HG03442 (cell line): Measurements from ENCODE around the gene RCN2.

Experiments used
- ATAC-seq: cut with Tn5 transposase; IDR thresholded peaks from one replicate; pipeline ENCODE4 v1.9.1; 2021; ENCODE audit warnings: mild to moderate bottlenecking, moderate library complexity; ENCODE audit not compliant: unreplicated experiment

The RCN2 gene

DNA sequence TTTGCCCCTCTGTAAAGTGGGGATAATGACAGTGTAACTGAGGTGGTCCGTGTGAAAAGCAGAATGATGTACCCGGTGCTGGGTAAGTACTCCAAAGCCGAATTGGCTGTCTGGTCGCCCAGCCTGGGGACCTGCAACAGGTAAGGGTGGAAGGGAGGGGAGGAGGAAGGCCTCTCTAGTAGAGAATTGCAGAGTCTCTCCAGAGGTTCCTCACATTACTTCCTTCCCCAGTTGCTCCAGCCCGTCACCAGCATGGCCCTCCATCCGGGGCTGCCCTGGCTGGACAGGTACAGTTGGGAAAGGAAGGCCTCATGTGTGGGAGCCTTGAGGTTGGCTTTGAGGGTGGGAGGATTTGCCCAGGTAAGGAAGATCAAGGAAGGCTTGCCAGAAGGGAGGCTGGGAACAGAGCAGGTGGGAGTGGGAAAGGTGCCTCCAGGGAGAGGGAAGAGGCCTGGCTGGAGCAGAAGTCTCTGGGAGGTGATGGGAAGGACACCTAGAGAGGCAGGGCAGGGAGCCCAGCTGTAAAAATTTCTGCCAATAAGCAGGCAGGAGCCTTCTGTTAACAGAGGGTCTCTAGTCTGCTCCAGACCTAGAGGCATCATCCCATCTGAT, 61.7 kb downstream of the RCN2 start:
- no peak for ATAC-seq

DNA sequence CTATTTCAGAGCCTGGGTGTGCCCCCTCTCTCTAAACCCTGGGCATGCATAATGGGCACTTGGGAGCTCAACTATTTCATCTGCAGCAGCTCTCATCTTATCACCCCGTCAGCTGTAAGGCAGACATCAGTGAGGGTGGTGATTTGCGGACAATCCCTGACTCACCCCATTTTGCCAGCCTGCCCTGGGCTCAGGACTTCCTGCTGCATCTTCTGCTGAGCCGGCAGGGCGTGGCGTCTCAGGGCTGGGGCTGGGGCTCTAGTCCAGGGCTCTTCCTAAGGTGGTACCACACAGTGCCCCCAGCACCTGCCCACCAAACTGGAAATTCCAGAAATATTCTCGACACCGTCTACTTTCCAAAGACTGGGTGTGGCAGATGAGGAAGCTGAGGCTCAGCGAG, 62.5 kb downstream of the RCN2 start:
- ATAC-seq = no peak

DNA sequence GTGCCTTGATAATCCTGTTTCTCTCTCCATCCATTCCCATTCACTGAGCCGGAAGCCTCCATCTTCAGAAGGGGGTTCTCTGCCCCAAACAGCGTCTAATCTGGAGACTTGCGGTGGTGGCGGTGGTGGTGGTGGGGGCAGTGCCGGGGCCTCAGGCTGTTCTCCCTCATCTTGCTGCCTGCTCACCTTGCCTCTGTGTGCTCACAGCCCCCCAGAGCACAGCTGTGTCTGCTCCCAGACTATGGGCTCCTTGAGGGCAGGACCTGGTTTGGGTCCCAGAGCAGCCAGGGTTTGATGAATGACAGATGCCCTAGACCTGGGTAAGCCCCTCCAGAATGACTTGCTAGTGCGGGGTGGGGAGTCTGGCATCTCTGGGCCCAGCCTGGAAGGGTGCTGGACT, 62.9 kb downstream of the RCN2 start:
- no peak for ATAC-seq

GRCh38 chr15:76994971-76995945, 63.7 kb downstream of the RCN2 start, which contains the start of gene PSTPIP1:
Gene PSTPIP1, plus strand, starts transcription at chr15:76995126. Its CDS starts 448 bp downstream, at chr15:76995574.
- peak; percentile 47 for ATAC-seq

GRCh38 chr15:76996076-76996525, 64.6 kb downstream of the RCN2 start:
- ATAC-seq = no peak

GRCh38 chr15:76996526-76997401, 65.2 kb downstream of the RCN2 start:
- no peak for ATAC-seq

- no peak for ATAC-seq
Measured at GRCh38 chr15:76998663-76999285, 67.2 kb downstream of the RCN2 start.

GRCh38 chr15:76999996-77000395, 68.4 kb downstream of the RCN2 start:
- no peak for ATAC-seq

DNA sequence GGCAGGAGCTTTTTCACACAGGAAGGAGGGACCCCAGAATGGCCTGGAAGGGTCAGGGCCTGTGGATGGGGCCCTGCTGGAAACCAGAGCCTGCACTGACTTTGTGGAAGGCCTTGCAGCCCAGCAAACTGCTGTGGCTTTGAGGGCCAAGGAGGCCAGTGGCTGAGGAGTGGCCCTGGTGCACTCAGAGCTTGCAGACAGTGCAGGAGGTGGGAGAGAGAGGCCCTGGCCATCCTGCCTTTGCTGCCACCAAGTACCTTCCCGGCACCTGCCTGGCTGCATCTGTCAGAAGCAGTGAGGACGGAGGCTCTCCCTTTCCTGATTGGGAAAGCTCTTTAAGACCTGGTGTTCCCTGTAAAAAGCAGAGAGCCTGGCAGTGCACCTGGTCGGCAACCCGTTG, 69.8 kb downstream of the RCN2 start:
- ATAC-seq = no peak

DNA sequence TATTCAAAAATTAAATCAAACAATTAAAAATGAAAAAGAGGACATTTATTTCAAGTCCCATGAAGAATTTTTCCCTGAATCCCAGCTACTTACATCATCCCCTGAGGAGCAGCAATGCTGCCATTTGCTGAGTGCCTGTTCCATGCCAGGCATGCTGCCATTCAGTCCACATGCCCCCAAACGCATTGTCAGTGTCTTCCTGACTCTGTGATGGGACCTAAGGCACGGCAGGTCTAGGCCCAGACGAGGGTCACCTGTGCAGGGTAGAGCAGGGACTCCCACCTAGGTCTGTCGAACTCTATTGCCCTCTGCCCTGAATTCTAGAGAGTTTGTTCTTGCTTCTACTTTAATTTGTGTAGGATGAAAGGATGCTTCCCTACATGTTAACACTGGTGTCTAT, 70.4 kb downstream of the RCN2 start:
- no peak for ATAC-seq

- ATAC-seq = no peak
Measured at GRCh38 chr15:77002436-77002835, 70.9 kb downstream of the RCN2 start.

DNA sequence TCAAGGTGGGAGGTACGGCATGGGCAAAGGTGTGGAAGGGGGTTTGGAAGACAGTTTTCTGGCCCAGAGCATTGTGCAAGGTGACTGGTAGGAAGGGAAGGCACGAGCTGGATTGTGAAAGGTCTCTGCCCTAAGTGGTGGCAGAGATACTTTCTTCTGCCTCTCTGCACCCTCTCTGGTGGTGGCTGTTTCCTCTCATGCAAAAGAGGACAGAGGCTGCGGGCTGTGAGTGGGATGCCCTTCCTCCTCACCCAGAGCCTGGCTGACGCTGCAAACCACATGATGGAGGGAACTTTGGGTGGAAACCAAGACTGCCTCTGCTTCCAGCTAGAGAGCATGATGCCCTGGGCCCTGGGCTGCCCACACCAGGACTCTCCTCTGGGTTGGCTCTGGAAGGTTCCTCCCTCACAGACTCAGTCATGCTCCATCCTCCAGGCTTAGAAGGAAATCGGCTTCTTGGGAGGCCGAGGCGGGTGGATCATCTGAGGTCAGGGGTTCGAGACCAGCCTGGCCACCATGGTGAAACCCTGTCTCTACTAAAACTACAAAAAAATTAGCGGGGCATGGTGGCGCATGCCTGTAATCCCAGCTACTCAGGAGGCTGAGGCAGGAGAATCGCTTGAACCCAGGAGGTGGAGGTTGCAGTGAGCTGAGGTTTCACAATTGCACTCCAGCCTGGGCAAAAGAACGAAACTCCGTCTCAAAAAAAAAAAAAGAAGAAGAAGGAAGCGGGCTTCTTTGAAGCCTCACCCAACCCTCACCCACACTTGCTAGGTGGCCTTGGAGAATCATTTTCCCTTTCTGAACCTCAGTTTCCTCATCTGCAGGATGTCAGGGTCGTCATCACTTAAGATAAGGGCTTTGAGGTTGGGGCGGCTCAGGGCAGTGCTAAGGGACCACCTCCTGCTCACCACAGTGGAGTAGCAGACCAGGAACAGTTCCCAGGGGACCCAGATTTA, 71.7 kb downstream of the RCN2 start:
- ATAC-seq = peak; percentile 54
